AG10803 (cell line): ENCODE data around the gene DPH5.
A peak's percentile ranks its signal among the peaks of the same experiment; 100 is the strongest.

Experiments used
- DNase-seq: peaks from one replicate; pipeline ENCODE4 v3.0.0; 2010; ENCODE audit warnings: low read depth
- H3K4me3 ChIP-seq: 2 replicates; pipeline ENCODE4 v1.5.1; 2011; ENCODE audit warnings: mild to moderate bottlenecking, low read length, control low read depth
- TF ChIP-seq, protein P1 (sequence below): conservative IDR thresholded peaks from 2 replicates; pipeline ENCODE4 v1.5.1; 2011; ENCODE audit warnings: mild to moderate bottlenecking, low read length, control low read depth, inconsistent platforms

The DPH5 gene

DNA sequence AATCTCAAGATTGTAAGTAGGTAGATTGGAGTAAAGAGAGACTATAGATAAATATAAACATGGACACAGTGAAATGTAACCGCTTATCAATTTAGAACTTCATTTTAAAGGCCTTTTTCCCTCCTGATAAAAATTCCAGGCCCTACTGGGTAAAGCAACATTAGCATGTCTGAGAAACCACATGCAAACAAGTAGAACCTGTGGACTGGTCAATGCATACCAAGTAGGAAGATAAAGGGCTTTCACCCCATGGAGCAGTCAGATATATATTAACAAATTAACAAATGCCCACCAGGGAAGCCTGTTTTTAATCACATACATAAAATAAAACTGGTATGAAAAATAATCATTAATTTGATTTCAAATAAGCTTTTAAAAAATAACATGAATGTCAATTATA, 8.1 kb downstream of the DPH5 start:
- no peak for DNase-seq
- no peak overlapping the region for H3K4me3 ChIP-seq
- TF ChIP-seq, protein P1, sequence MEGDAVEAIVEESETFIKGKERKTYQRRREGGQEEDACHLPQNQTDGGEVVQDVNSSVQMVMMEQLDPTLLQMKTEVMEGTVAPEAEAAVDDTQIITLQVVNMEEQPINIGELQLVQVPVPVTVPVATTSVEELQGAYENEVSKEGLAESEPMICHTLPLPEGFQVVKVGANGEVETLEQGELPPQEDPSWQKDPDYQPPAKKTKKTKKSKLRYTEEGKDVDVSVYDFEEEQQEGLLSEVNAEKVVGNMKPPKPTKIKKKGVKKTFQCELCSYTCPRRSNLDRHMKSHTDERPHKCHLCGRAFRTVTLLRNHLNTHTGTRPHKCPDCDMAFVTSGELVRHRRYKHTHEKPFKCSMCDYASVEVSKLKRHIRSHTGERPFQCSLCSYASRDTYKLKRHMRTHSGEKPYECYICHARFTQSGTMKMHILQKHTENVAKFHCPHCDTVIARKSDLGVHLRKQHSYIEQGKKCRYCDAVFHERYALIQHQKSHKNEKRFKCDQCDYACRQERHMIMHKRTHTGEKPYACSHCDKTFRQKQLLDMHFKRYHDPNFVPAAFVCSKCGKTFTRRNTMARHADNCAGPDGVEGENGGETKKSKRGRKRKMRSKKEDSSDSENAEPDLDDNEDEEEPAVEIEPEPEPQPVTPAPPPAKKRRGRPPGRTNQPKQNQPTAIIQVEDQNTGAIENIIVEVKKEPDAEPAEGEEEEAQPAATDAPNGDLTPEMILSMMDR = no peak

DNA sequence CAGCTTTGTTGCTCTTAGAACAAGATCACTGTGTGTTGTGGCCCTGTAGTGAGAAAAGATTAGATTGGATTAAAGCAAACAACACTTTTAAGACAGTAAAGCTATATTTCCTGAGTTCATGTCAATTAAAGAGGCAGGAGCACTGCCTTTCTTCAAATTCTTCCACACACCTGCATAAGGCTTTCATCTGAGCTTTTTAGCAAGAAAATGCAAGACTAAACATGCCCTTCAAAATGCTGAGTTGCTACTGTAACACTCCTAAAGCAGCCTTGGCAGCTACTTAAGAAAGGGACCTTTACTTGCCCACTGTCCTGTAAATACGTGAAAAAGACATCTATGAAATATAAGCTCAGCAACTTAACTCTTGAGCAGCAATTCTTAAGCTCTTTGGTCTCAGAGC, 11.8 kb downstream of the DPH5 start:
- H3K4me3 ChIP-seq = no peak overlapping the region
- TF ChIP-seq, protein P1 = no peak
- DNase-seq = no peak

DNA sequence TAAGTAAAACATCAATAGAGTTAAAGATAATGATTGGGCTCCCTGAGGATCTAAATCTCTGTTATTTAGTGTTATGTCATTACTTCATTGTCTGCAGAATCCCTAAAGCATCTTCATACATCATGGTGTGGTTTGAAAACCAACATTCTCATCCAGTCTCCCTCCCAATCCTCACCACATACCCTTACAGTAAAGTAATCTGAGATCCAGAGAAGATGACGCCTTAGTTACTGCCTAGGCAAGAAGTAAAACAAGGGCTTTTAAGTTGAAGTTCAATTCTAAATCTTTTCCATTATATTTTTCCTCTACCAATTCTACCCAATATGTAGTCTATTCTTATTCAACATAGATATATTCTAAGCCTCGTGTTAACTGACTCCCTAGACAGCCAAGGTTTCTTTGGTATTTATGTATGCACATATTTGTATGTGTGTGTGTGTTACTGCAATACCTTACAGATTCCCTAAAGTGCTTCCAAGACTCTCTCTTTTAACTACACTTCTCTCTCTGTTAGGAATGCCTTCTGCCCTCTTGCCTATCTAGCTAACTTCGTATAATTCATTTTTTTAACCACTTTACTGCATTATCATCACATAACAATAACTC, 17.3 kb downstream of the DPH5 start:
- H3K4me3 ChIP-seq = no peak overlapping the region
- peak; percentile 58 for DNase-seq
- TF ChIP-seq, protein P1 = no peak

DNA sequence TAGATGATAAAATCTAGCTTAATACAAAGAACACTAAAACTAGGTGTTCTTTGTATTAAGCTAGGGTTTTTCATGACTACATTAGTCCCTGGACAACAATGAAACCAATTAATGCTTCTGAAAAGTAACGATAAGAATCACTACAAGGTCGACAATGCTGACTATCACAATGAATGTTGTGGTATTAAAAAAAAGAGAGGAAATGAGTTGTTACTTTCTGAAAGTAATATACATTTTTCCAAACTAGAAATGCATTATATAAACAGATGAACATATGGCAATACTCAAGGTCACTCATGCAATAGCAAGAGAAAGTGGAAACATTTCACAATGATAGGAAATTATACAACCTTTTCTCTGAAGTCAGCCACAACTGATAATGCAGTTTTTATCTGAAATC, 19.0 kb downstream of the DPH5 start:
- TF ChIP-seq, protein P1 = no peak
- H3K4me3 ChIP-seq = no peak overlapping the region
- DNase-seq = no peak

DNA sequence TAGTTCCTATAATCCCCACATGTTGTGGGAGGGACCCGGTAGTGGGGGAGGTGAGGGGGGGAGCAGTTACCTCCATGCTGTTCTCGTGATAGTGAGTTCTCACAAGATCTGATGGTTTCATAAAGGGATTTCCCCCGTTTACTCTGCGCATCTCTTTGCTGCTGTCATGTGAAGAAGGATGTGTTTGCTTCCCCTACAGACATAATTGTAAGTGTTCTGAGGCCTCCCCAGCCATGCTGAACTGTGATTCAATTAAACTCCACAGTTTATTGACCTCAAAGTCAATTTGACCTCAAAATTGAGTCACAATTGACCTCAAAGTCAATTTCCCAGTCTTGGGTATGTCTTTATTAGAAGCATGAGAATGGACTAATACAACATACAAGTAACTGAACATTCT, 19.7 kb downstream of the DPH5 start:
- no peak overlapping the region for H3K4me3 ChIP-seq
- DNase-seq = no peak
- TF ChIP-seq, protein P1 = no peak

DNA sequence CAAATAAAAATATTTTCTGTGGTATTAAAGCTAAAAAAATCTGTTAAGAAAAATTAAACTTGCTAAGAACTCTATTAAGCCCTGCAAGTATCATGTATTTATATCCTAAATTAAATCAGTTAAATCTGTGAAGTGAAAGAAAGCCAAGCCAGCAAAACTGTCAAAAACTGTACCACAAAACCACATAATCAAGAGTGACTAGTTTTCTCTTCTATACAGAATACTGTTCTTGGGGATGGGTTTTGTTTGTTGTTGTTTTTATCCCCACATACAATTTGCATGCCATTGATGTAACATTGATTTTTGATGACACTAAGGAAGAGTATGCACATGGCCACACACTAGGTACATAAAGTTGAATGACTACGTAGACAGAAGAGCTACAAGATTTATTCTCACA, 20.4 kb downstream of the DPH5 start:
- no peak for DNase-seq
- no peak overlapping the region for H3K4me3 ChIP-seq
- TF ChIP-seq, protein P1 = no peak

DNA sequence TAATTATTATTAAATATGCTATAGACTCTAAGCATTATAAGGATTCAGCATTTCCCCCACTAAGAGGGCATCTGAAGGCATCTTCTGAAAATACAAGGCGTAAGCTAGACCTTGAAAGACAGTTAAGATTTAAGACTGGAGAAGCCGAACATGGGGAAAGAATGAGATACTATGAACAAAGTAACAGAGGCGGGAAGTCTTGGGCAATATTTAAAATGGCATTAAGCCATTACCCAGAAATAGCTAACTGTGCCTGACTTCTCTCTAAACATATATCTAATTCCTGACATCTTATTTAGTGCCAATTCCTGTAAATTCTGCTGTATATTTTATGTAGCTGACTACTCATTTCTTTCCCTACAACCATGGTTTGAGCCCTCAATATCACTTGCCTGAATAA, 20.9 kb downstream of the DPH5 start:
- TF ChIP-seq, protein P1 = no peak
- H3K4me3 ChIP-seq = no peak overlapping the region
- peak; percentile 36 for DNase-seq
